GM13976 (cell line): Measurements from ENCODE around the gene PTGIR.

Experiments
- DNase-seq: peaks from one replicate; pipeline ENCODE4 v3.0.0; 2012; ENCODE audit warnings: low spot score
- CTCF ChIP-seq: IDR thresholded peaks from 2 replicates; pipeline ENCODE4 v1.5.1; 2012; ENCODE audit warnings: borderline replicate concordance, mild to moderate bottlenecking; ENCODE audit not compliant: insufficient read depth; ENCODE audit errors: extremely low read depth, missing control alignments, control extremely low read depth
- in situ Hi-C: fragments of 300-500 bp; cut with MboI; formaldehyde crosslinking; loops from one replicate; pipeline ENCODE4 v1.12.0; 2022; ENCODE audit warnings: low sequenced_read_pairs, mixed read lengths, inconsistent platforms; ENCODE audit not compliant: unreplicated experiment

The PTGIR gene

DNA sequence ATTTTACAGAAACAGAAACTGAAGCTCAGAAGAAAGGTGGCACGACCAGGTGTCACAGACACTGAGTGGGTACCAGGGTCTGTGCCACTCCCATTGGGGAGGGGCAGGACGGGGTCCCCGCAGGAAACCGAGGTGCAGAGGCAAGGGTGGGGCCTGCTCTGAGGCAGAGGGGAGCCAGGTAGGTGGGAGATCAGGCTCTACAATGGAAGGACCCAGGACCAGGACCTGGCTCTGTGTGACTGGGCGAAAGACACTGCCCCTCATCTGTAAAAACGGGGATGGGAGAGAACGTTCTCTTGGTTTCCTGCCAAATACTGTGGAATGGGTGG, 2.8 kb downstream of the PTGIR start:
- in situ Hi-C loops: no loop called here
- no peak for DNase-seq
- TF ChIP-seq CTCF: no peak

DNA sequence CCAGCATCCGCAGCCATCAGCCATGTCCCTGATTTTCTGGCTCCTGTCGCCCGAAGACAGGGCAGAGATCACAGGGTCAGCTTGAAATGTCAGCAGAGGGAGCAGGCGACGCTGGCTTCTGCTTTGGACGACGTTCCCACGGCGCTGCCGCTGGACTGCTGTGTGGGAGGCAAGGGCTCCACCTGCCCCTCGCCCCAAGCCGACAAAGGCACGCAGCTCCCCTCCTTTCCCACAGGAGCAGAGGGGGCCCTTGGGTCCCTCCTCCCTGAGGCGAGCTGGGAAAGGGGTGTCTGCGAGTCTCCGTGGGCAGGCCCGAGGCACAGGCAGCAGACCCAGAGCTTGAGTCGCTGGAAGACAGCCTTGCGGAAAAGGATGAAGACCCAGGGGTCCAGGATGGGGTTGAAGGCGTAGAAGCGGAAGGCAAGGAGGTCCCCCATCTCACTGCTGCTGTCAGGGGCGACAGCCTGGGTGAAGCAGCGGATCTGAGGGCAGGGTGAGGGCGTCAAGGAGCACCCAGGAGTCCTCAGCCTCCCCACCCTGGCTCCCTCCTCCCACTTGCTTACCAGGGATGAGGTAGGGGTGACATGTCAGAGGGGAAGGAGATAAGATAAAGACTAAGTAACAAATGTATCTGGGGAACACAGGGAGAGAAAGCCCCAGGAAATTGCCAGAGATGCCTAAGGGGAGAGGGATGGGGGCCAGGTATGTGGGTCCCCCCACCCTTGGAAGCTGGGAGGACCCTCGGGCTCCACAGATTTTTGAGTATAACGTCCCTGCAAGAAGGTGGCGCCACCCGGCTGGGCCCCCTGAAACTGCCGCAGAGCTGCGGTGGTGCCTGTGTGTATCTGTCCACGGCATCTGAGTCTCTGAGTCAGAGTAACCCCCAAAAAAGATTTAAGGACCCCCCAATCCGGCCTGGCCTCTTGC, 3.4 kb downstream of the PTGIR start:
- in situ Hi-C loops: no loop called here
- no peak for DNase-seq
- peak; percentile 12 for TF ChIP-seq CTCF

DNA sequence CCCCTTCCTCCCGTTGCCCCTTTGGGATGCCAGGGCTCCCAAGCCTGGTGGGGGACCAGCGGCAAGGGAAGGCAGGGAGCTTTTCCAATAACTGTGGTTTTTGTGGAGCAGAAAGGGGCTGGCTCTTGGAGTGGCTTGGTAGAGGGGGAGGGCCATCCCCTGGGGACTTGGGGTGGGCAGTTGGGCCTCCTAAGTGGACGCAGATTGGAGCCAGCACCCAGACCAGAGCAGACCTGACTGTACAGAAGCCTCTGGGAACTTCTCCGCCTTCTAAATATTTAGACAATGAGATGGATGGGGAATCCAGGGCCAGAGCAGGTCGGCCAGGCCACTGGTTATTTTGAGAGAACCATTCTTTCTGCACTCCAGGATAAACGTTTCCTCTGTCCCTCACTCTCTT, 4.2 kb downstream of the PTGIR start:
- TF ChIP-seq CTCF: no peak
- in situ Hi-C loops: no loop called here

GRCh38 chr19:46620267-46620666, 4.6 kb downstream of the PTGIR start:
- TF ChIP-seq CTCF: no peak
- no peak for DNase-seq
- in situ Hi-C loops: no loop called here

More for the DNA sequence above, 4.2 kb downstream of the PTGIR start:
- DNase-seq: no peak

DNA sequence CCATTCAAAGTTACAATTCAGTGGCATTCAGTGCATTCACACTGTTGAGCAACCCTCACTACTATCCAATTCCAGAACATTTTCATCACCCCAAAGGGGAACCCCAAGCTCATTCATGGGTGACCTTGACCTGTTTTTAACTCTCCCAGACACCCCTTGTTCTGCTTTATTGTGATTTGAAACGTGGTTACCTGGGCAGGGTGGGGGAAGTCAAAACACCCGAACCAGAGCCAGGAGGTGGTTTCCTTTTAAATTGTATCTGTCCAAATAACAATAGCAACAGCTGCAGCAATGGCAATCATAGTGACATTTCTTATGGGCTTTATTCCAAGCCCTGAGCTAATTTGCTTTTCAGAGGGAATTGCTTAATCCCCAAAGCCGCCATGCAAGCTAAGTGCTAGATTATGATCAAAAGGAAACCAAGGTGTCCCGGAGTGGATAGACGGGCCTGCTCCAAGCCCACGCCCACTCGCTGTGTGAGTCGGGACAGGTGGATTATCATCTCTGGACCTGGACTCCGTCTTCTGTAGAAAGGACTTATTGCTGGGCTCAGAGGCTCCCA, 6.1 kb downstream of the PTGIR start:
- in situ Hi-C loops: no loop called here
- no peak for TF ChIP-seq CTCF
- peak; percentile 72 for DNase-seq

DNA sequence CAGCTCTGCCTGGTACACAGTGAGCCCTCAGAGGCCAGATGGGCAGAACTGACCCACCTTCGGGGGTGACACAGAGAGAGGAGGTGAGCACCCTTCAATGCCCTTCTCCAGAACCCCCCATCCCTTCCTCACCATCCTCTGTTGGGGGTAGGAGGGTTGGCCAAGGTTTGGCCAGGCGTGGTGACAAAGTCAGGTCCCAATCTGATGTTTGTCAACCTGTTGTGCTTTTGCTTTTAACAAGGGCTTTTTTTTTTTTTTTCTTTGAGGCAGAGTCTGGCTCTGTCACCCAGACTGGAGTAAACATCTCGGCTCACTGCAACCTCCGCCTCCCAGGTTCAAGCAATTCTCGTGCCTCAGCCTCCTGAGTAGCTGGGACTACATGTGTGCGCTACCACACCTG, 7.3 kb downstream of the PTGIR start:
- no peak for DNase-seq
- in situ Hi-C loops: no loop called here
- TF ChIP-seq CTCF: no peak
